ENCODE measurements around the gene PRDM16. TPM values are rescaled to one million over a fixed set of nuclear protein-coding genes. Genes with fewer than 3 reads are reported as not detected.

Gene PRDM16
- total and polyA plus RNA-seq, 2 of the 13 experiments (the other 11 are each of a cell fraction or from before 2014, with no cell fraction given) = 0.15 to 0.81 TPM

GRCh38 chr1:3019516-3020051, 49.4 kb upstream of the PRDM16 start:
- DNase-seq (ENCODE audit: low spot score) (no peak), ATAC-seq (no peak), FAIRE-seq (no peak)
- Histone ChIP-seq H3K4me2 (ENCODE audit: low read depth, low read length) (no peak overlapping the region), H3K27ac (ENCODE audit: extremely low read length, insufficient read depth, low read length) (no peak overlapping the region), H3K9ac (ENCODE audit: insufficient read depth, low read depth, low read length) (no peak overlapping the region), H3K4me1 (ENCODE audit: insufficient read depth, low read length) (no peaks in the 10 kb centered on the region), H4K20me1 (ENCODE audit: insufficient read depth, low read length) (no peaks in the 10 kb centered on the region), H3K9me3 (ENCODE audit: low read length) (no peaks in the 10 kb centered on the region), H3K27me3 (ENCODE audit: control insufficient read depth in 1 of 2, insufficient read depth in 2 of 2, low read length in 2 of 2) (peaks cover 12 to 62% of the 10 kb centered on the region in 2 experiments), H3K36me3 (replicated peaks in 1 of 2; ENCODE audit: control insufficient read depth in 1 of 2, insufficient read depth in 2 of 2, low read length in 2 of 2) (no peaks in the 10 kb centered on the region), H3K79me2 (ENCODE audit: insufficient read depth, low read length) (no peaks in the 10 kb centered on the region), H2AFZ (ENCODE audit: low read length) (no peak overlapping the region), H3K4me3 (replicated peaks in 1 of 3; ENCODE audit: insufficient read depth in 1 of 3, low read depth in 2 of 3, low read length in 3 of 3) (no peak overlapping the region)
- WGBS (ENCODE audit: low lambda C conversion rate) = no CpG with 5 or more reads among the region's 24 CpGs
- no TSS peak for BruUV-seq (replicated peaks)
- intact Hi-C loops (cut with micrococcal nuclease; ENCODE audit: unreplicated experiment) (no loop called here), in situ Hi-C loops (cut with HindIII; ENCODE audit: extremely low pct_ligation_motif_present, low pct_unique_long_range_greater_than_20kb) (no loop called here)
- ChIA-PET CTCF (ENCODE audit: low intra/inter-chr PET ratio, low total read pairs) (no interaction called here), POLR2A (no interaction called here)
- TF ChIP-seq NRL (CRISPR knock-in tag; IDR thresholded peaks at IDR 0.05; ENCODE audit: borderline replicate concordance) (no peak), KMT2A (CRISPR knock-in tag; IDR thresholded peaks at IDR 0.05) (no peak), SETDB1 (CRISPR knock-in tag; IDR thresholded peaks at IDR 0.05; ENCODE audit: borderline replicate concordance) (no peak), SCMH1 (CRISPR knock-in tag; IDR thresholded peaks at IDR 0.05; ENCODE audit: borderline replicate concordance) (no peak), SMARCE1 (IDR thresholded peaks at IDR 0.05; ENCODE audit: borderline replicate concordance) (no peak), EZH2 (conservative IDR thresholded peaks at IDR 0.05; ENCODE audit: low read depth, low read length) (no peak), EED (CRISPR knock-in tag; IDR thresholded peaks at IDR 0.05) (no peak), SP1 (IDR thresholded peaks at IDR 0.05) (no peak), SP1 (CRISPR knock-in tag; IDR thresholded peaks at IDR 0.05) (no peak), DBP (CRISPR knock-in tag; IDR thresholded peaks at IDR 0.05; ENCODE audit: not compliant biosample characterization) (no peak)
